PC-9 (cell line): ENCODE results near the gene CELA3B. TPM values are rescaled to one million over a fixed set of nuclear protein-coding genes. Genes with fewer than 3 reads are reported as not detected.
A peak's percentile ranks its signal among the peaks of the same experiment; 100 is the strongest.

ENCODE experiments used
- BruUV-seq: library from RNA; stranded (reverse); fragments of 400-500 nt; replicated peaks from 2 replicates; lab custom pipeline; 2021; lab: Mats Ljungman, UMichigan
- CTCF ChIA-PET: fragments of 300-600 bp; sonication (Branson Sonifier 250); formaldehyde crosslinking; loops from one replicate; lab custom pipeline; 2022; ENCODE audit warnings: antibody characterized with exemption; lab: Charles Lee
- POLR2A ChIA-PET: fragments of 300-600 bp; sonication (Branson Sonifier 250); formaldehyde crosslinking; loops from one replicate; lab custom pipeline; 2022; ENCODE audit warnings: antibody characterized with exemption; ENCODE audit not compliant: unreplicated experiment; lab: Charles Lee
- DNase-seq, 2 experiments: peaks; one replicate each; pipeline versions ENCODE4 v3.0.0 to v3.0.0-alpha.2; 2015 to 2022; ENCODE audit warnings: mixed read lengths in 1 of 2
- H2AFZ ChIP-seq: fragments of 200-600 bp; sonication (generic); 2 replicates; pipeline ENCODE4 v1.8.1; 2017; ENCODE audit warnings: antibody characterized with exemption
- H3F3A ChIP-seq: fragments of 200-600 bp; sonication (generic); 2 replicates; pipeline ENCODE4 v1.8.1; 2017; ENCODE audit warnings: antibody characterized with exemption, mild to moderate bottlenecking, low read depth; ENCODE audit not compliant: insufficient read depth
- H3K27ac ChIP-seq: fragments of 200-600 bp; sonication (generic); 2 replicates; pipeline ENCODE4 v1.6.1; 2016; ENCODE audit warnings: mixed run types
- H3K27me3 ChIP-seq: fragments of 200-600 bp; sonication (generic); 2 replicates; pipeline ENCODE4 v1.6.1; 2016; ENCODE audit warnings: low read depth, mixed run types; ENCODE audit not compliant: insufficient read depth
- H3K36me3 ChIP-seq: fragments of 200-600 bp; sonication (generic); 2 replicates; pipeline ENCODE4 v1.6.1; 2016; ENCODE audit warnings: low read depth, mixed run types
- H3K4me1 ChIP-seq: fragments of 200-600 bp; sonication (generic); replicated peaks from 2 replicates; pipeline ENCODE4 v1.6.1; 2016; ENCODE audit warnings: mixed run types; ENCODE audit not compliant: insufficient read depth
- H3K4me2 ChIP-seq: fragments of 200-600 bp; sonication (generic); 2 replicates; pipeline ENCODE4 v1.6.1; 2017; ENCODE audit warnings: mixed run types
- H3K4me3 ChIP-seq: fragments of 200-600 bp; sonication (generic); 2 replicates; pipeline ENCODE4 v1.6.1; 2016; ENCODE audit warnings: mixed run types
- H3K79me2 ChIP-seq: fragments of 200-600 bp; sonication (generic); 2 replicates; pipeline ENCODE4 v1.6.1; 2017; ENCODE audit warnings: low read depth, mixed run types
- H3K9me2 ChIP-seq: fragments of 200-600 bp; sonication (generic); 2 replicates; pipeline ENCODE4 v1.8.1; 2017; ENCODE audit warnings: mild to moderate bottlenecking; ENCODE audit not compliant: insufficient read depth
- H3K9me3 ChIP-seq: fragments of 200-600 bp; sonication (generic); 2 replicates; pipeline ENCODE4 v1.8.1; 2016; ENCODE audit warnings: low read depth; ENCODE audit not compliant: insufficient read depth
- H4K20me1 ChIP-seq: fragments of 200-600 bp; sonication (generic); 2 replicates; pipeline ENCODE4 v1.8.1; 2017; ENCODE audit not compliant: insufficient read depth
- CTCF ChIP-seq: fragments of 200-600 bp; sonication (generic); conservative IDR thresholded peaks from 2 replicates; pipeline ENCODE4 v1.6.1; 2017; ENCODE audit warnings: mixed run types, antibody characterized with exemption, mild to moderate bottlenecking, moderate library complexity
- EZH2 ChIP-seq: fragments of 200-600 bp; sonication (generic); IDR thresholded peaks from 2 replicates; pipeline ENCODE4 v1.8.0; 2017; ENCODE audit warnings: antibody characterized with exemption, low read depth
- intact Hi-C: fragments of 100-400 bp; cut with micrococcal nuclease; formaldehyde crosslinking; loops from one replicate; pipeline ENCODE4 v1.10.0; 2022; ENCODE audit not compliant: unreplicated experiment
- total RNA-seq: library from RNA; stranded (reverse); gene quantifications from 2 replicates; pipeline ENCODE4 v1.2.3, GENCODE V29; 2021

CELA3B gene
- total RNA-seq, 1 experiment from 2014 or later, result not detected

GRCh38 chr1:21938732-21939538 is 37.9 kb upstream of the CELA3B start:
- Histone ChIP-seq H3K36me3 (no peaks in the 10 kb centered on the region), H3K27me3 (no peaks in the 10 kb centered on the region), H4K20me1 (no peaks in the 10 kb centered on the region), H3K9me3 (no peaks in the 10 kb centered on the region), H3K9me2 (no peaks in the 10 kb centered on the region), H2AFZ (no peak overlapping the region), H3F3A (peaks cover 9% of the 10 kb centered on the region; the same call in 1 of the 2 replicates), H3K4me2 (no peak overlapping the region), H3K4me1 (peaks cover 34% of the 10 kb centered on the region), H3K27ac (no peak overlapping the region), H3K4me3 (no peak overlapping the region), H3K79me2 (peaks cover 23% of the 10 kb centered on the region)
- BruUV-seq, result no TSS peak
- TF ChIP-seq EZH2 (no peak), CTCF (no peak)
- POLR2A ChIA-PET, result no interaction called here
- CTCF ChIA-PET, result interaction anchor here (0.5 kb wide), 1 partner anchor 205 kb away, joined by 3 read pairs; no protein-coding TSS in a partner anchor
- intact Hi-C loops, result loop anchor here (5.0 to 10.0 kb wide), 2 partner anchors 67 to 154 kb away; partner anchors contain the start of gene USP48
- DNase-seq, result no peak

- peak; percentile 71 to 74 for DNase-seq
- no peaks in the 10 kb centered on the region for H3K36me3 ChIP-seq
- no peaks in the 10 kb centered on the region for H4K20me1 ChIP-seq
- H3K4me1 ChIP-seq, result peaks cover 30% of the 10 kb centered on the region
- BruUV-seq, result no TSS peak
- H2AFZ ChIP-seq, result no peak overlapping the region
- CTCF ChIA-PET, result interaction anchor here (0.6 to 1.3 kb wide), 4 partner anchors 9 to 507 kb away, joined by 3 to 5 read pairs (median 3); no protein-coding TSS in a partner anchor
- POLR2A ChIA-PET, result interaction anchor here (0.5 to 0.7 kb wide), 4 partner anchors 43 to 1522 kb away, joined by 4 to 20 read pairs (median 5); no protein-coding TSS in a partner anchor
- H3K4me3 ChIP-seq, result no peak overlapping the region
- intact Hi-C loops, result loop anchor here (5.0 to 10.0 kb wide), 2 partner anchors 68 to 155 kb away; partner anchors contain the start of gene USP48
- H3K27ac ChIP-seq, result no peak overlapping the region
- TF ChIP-seq CTCF (peak; percentile 20; the same call in 1 of the 2 replicates), EZH2 (no peak)
- H3F3A ChIP-seq, result peaks cover 9% of the 10 kb centered on the region; the same call in 1 of the 2 replicates
- H3K79me2 ChIP-seq, result peaks cover 14% of the 10 kb centered on the region
- H3K27me3 ChIP-seq, result no peaks in the 10 kb centered on the region
- H3K9me3 ChIP-seq, result no peaks in the 10 kb centered on the region
- H3K4me2 ChIP-seq, result no peak overlapping the region
- no peaks in the 10 kb centered on the region for H3K9me2 ChIP-seq
Measured at GRCh38 chr1:21939650-21940374, 37.0 kb upstream of the CELA3B start.

GRCh38 chr1:21940492-21940891 is 36.3 kb upstream of the CELA3B start:
- Histone ChIP-seq H3K27me3 (no peaks in the 10 kb centered on the region), H2AFZ (no peak overlapping the region), H3K9me3 (no peaks in the 10 kb centered on the region), H3K4me1 (peaks cover 25% of the 10 kb centered on the region), H3K27ac (no peak overlapping the region), H3K79me2 (peaks cover 8% of the 10 kb centered on the region), H3K9me2 (no peaks in the 10 kb centered on the region), H3F3A (peaks cover 9% of the 10 kb centered on the region; the same call in 1 of the 2 replicates), H3K36me3 (no peaks in the 10 kb centered on the region), H4K20me1 (no peaks in the 10 kb centered on the region), H3K4me3 (no peak overlapping the region), H3K4me2 (no peak overlapping the region)
- CTCF ChIA-PET, result interaction anchor here (1.3 kb wide), 1 partner anchor 9 kb away, joined by 3 read pairs; no protein-coding TSS in a partner anchor
- POLR2A ChIA-PET, result interaction anchor here (0.6 kb wide), 1 partner anchor 83 kb away, joined by 4 read pairs; no protein-coding TSS in a partner anchor
- intact Hi-C loops, result no loop called here
- no TSS peak for BruUV-seq
- TF ChIP-seq EZH2 (no peak), CTCF (no peak)
- DNase-seq, result no peak
